Activated CD8-positive, alpha-beta memory T cell treated with anti-CD3 and anti-CD28 coated beads, Interleukin-2, amount 50 U/mL, for 48 hours (primary cell): Measurements from ENCODE around the gene COL23A1.
A peak's percentile ranks its signal among the peaks of the same experiment; 100 is the strongest.

Experiments
- DNase-seq: peaks from one replicate; pipeline ENCODE4 v3.0.0-alpha.2; 2020

Gene COL23A1

GRCh38 chr5:178291161-178291561 is 299.0 kb downstream of the COL23A1 start:
- no peak for DNase-seq

- no peak for DNase-seq
Measured at GRCh38 chr5:178290376-178290775, 299.8 kb downstream of the COL23A1 start.

DNA sequence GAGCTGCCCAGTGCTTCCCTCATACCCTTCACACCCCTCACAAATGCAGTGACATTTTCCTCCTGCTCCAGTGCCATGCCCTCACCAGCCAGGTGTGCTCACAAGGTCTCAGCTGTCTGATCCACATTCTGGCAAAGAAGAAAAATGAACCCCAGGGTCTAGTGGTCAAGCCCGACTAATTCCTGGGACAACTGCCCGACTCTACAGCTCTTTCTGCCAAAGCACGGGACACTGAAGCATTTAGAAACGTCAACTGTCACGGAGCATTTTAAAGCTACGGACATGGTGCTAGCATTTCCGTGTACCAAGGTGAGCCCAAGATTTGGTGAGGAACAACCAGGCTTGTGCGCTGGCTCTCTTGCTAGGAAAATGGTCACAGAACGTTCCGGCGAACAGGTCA is 300.8 kb downstream of the COL23A1 start:
- no peak for DNase-seq

GRCh38 chr5:178288401-178289368 is 301.5 kb downstream of the COL23A1 start:
- DNase-seq = no peak

DNA sequence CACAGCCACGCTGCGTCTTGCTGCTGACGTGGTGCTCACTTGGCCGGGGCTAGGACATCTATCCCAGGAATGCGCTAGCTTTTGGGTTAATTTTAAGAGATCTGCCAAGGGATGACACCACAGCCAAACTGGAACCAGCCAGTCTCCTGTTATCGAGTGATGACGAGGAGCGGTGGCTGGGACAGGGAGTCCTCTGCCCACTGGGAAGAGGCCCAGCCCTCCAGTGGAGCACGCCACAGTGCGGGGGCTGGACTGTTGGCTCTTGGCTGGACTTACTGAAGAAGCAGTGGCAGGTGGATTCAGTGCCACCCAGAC is 302.4 kb downstream of the COL23A1 start:
- no peak for DNase-seq

DNA sequence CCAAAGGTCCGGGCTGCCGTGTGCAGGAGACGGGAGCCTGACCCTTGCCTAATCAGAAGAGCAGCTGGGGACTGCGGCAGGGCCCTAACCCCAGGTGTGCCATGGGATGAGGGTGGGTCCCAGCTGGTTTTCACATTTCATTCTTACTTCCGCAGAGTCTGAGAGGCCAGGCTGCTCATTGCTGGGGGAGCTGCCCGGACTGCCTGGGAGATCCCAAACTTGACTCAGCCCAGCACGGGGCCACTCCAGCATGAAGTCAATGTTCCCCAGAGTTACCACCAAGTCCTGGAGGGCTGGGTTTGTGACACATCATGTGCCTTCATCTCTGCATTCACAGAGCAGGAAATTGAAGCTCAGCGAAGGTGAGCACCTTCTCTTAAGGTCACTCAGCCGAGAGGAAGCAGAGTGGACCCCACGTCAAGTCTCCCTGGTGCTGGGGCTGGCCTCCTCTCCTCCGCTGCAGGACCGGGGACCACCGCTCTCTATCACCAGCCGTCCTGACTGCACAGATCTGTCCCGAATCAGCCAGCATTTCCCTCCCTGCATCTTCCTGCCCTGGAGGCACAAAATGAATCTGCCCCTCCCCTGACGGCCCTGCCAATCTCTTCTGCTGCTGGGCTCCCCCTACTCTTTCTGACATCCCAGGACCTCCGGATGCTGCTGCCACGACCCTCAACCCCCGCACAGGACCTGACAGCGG is 303.0 kb downstream of the COL23A1 start:
- DNase-seq = no peak

DNA sequence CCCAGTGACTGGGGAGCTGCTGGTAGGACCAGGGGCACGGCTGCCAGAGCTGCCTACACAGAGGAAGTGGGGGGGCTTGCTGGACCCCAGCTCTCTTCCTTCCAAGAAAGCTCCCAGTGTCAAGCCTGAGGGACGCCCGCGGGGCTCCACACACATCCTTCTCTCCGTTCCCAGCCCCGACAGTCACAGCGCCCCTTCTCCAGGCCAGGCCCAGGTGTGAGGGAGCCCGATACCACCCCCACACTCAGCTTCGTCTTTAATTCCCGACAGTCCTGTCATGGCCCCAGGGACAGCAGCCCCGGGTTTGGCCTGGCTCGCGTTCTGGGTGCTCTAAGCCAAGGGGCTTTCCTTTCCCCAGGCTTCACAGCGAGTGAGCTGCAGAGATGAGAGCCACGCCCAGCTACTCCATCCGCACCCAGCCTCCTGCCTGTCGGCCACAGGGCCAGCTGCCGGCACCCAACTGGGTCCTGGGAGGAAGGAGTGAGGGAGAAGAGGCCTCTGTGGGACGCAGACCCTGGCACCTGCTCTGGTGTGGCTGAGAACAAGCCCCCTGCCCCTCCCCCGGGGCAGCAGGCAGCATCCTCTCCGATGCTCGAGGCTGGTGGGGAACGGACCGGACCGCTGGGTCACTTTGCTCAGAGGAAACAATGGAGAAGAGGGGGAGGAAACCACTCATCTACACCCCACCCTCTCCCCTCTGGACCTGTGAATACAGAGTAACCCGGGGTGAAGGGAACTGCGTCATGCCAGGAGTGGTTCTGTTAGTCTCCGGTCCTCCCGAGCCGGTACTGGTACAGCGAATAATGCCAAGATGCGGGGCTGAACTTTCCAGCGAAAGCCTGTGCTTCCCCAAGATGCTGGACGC is 303.7 kb downstream of the COL23A1 start:
- no peak for DNase-seq

DNA sequence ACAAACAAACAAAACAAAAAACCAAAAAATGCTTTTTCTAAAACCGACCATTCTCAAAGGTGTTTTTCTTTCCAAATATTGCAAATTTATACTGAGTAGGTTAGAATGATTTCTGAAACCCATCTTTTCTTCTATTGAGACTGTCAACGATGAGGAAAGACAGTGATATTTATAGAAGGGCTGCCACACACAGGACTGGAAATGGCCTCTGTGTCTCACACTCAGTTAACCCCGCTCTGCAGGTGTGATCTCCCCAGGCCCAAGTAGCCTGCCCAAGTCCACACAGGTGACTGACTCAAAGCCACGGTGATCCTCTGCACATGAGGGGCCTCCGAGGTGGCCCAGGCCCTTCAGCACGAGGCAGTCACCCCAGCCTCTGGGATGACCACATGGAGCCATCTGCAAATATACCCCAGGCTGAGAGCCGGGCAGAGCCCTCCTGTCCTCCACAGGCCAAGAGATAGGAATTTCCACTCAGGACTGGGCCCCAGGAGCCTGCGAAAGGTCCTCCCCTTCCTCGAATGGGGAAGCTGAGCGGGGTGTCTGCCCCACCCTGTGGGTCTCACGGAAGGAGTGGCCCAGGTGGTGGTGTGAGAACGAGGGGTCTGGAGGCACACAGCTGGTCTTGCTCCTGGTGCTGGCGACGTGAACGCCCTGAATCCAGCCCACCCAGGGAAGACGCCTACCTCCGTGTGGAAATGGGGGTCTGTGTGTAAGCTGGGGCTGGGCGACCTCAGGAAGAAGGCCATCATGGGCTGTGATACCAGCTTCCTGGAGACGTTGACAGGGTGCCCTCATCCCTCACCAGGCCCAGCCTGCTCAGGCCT is 304.6 kb downstream of the COL23A1 start:
- DNase-seq = no peak

- no peak for DNase-seq
Measured at GRCh38 chr5:178284996-178285395, 305.2 kb downstream of the COL23A1 start.

DNA sequence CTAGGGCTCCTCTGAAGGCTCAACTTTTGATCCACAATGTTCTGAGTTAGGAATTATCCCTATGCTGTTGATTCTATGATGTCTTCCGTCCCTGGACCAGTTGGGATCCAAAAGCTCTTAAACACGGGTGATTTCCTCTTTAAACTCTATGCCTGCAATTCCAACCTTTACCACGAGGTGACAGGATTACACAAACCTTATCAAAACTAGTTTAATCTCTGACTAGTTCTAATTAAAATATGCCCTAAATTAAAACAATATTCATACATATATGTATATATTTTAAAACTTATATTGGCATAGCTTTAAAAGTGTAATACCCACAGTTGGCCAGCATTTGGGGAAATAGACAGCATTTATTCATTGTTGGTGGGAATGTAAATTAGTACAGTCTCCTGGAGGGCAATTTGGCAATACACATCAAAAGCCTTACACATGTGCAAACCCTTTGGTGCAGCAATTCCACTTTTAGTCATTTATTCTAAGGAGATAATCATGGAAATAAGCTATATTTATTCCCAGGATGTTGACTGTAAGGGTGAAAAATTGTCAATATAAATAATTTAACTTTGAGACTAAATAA is 306.0 kb downstream of the COL23A1 start:
- DNase-seq = no peak

GRCh38 chr5:178283520-178283919 is 306.7 kb downstream of the COL23A1 start:
- DNase-seq = no peak

- no peak for DNase-seq
Measured at GRCh38 chr5:178282391-178282790, 307.8 kb downstream of the COL23A1 start.

DNA sequence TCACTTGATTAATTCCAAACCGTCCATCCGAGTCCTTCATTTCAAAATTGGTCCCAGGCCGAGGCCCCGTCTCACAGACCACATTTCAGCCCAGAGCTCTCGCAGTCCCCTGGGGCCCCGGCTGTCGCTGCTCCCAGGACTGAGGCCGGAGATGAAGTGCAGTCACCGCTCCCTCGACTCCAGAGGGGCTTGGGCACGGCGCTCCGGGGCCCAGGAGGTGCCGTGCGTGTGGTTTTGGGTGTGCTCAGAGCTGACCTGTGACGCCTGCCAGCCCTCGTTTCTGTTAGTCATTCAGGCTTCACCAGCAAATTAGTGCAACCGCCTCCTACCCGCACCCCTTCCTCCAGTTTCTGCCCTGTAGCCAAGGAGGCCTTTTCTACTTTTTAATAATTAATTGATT is 308.9 kb downstream of the COL23A1 start:
- DNase-seq = no peak

GRCh38 chr5:178280631-178281030 is 309.6 kb downstream of the COL23A1 start:
- DNase-seq = no peak

DNA sequence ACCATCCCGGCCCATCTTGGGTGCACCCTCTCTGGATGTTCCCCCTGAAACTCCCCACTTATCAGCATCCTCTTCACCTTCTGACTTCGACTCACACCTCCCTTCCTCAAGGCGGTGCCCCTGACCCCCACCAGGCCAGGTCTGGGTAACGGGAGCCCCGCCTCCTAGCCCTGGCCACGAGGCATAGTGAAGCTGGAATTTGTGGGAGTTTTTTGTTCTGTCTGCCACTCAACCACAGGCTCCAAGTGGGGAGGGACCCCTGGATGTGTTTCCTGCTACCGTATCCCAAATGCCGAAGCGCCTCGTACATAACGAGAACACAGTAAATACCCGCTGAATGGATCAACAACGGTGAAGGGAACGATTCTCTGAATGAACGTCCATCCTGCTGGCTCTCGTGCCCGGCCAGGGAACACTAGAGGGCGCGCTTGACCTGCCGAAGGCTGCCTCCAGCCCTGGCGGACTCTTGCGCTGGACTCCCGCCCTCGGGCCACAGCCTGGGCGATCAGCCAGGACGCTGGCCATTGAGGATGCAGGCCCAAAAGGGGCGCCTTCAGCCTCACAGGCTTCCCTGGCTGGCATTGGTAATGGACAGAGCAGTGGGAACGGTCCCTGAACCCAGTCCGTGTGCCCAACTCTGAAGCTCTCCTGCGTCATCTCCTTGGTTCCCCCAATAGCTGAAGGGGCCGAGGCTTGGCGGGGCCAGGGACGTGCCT is 310.3 kb downstream of the COL23A1 start:
- peak; percentile 88 for DNase-seq

DNA sequence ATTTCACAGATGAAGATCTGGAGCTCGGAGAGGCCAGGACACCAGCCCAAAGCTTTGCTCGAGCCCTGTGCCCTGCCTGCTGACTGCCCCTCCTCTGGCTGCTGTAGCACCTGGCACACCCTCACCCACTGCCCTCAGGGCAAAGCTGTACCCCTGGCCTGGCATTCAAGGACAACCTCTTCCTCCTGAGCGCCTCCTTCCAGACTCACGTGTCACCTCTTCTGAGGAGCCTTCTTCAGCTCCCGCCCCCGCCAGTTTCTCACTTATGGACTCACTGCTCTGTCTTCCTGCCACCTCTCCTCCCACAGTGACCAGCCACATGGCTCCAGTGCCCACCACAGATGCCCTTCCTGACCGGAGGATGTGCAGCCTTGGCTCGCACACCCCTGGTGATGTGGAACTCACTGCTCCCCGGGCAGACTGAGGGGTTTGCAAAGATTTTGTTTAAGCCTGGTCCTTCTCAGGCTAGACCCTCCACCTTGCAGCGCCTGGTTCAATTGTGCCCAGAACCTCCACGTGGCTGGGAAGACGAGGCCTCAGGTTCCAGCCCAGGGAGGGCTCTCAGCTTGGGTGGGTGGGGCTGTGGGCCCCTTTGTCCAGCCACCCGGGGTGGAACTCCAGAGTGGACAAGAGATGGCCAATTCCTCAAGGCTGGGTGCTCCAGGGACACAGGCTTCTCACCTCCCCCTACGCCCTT is 311.0 kb downstream of the COL23A1 start:
- no peak for DNase-seq

DNA sequence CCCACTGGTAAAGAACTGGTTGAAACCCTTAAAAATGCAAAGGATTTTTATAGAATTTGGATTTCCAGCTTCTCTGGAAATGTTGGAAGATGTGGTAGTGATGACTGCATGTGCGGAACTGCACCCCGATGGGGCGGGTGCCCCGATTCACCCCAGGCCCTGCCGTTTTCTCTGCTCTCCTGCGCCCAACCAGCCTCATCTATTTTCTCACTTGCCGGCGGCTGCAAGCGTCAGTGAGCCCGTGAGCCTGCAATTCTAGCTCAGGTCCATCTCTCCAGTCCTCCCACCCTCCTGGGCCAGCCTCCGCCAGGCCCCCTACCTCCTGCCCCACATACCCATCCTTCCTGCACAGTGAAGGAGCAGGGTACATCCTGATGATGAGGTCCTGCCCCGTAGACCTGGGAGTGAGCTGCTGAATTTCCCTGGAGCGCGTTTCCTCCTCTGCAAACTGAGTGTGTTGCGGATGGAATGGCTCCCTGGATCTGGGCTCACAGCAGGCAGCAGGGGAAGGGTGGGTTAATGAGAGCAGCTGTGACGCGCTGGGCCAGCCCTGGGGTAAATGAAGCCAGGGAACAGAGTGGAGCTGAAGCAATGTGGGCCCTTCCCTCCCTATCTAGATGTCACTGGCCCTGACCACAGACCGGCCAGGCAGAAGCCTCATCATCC is 311.7 kb downstream of the COL23A1 start:
- no peak for DNase-seq

- DNase-seq = no peak
Measured at GRCh38 chr5:178277866-178278265, 312.3 kb downstream of the COL23A1 start.

- DNase-seq = no peak
Measured at GRCh38 chr5:178277346-178277745, 312.8 kb downstream of the COL23A1 start.
